ENCODE measurements around the gene MAS1. TPM values are rescaled to one million over a fixed set of nuclear protein-coding genes. Genes with fewer than 3 reads are reported as not detected.

The MAS1 gene
- total RNA-seq, 1 experiment from 2014 or later = not detected

- no peaks in the 10 kb centered on the region for H3K36me3 ChIP-seq (ENCODE audit: control insufficient read depth, insufficient read depth, low read length)
- ChIA-PET POLR2A (no interaction called here), CTCF (no interaction called here)
- H3K27me3 ChIP-seq (ENCODE audit: control insufficient read depth, insufficient read depth, low read length) = peaks cover 5% of the 10 kb centered on the region
- H3K4me1 ChIP-seq (ENCODE audit: control insufficient read depth, insufficient read depth, low read length) = no peaks in the 10 kb centered on the region
- no peak for TF ChIP-seq TCF7L2 (IDR thresholded peaks at IDR 0.05; ENCODE audit: low read depth, low read length)
- TF ChIP-seq CTCF (IDR thresholded peaks at IDR 0.05) = no peak
- no peak for TF ChIP-seq SIN3A (IDR thresholded peaks at IDR 0.05; ENCODE audit: borderline replicate concordance, insufficient read depth, low read depth, low read length)
- no peak for TF ChIP-seq POLR2AphosphoS5 (IDR thresholded peaks at IDR 0.05; ENCODE audit: low read depth, low read length)
- TF ChIP-seq, protein P1, sequence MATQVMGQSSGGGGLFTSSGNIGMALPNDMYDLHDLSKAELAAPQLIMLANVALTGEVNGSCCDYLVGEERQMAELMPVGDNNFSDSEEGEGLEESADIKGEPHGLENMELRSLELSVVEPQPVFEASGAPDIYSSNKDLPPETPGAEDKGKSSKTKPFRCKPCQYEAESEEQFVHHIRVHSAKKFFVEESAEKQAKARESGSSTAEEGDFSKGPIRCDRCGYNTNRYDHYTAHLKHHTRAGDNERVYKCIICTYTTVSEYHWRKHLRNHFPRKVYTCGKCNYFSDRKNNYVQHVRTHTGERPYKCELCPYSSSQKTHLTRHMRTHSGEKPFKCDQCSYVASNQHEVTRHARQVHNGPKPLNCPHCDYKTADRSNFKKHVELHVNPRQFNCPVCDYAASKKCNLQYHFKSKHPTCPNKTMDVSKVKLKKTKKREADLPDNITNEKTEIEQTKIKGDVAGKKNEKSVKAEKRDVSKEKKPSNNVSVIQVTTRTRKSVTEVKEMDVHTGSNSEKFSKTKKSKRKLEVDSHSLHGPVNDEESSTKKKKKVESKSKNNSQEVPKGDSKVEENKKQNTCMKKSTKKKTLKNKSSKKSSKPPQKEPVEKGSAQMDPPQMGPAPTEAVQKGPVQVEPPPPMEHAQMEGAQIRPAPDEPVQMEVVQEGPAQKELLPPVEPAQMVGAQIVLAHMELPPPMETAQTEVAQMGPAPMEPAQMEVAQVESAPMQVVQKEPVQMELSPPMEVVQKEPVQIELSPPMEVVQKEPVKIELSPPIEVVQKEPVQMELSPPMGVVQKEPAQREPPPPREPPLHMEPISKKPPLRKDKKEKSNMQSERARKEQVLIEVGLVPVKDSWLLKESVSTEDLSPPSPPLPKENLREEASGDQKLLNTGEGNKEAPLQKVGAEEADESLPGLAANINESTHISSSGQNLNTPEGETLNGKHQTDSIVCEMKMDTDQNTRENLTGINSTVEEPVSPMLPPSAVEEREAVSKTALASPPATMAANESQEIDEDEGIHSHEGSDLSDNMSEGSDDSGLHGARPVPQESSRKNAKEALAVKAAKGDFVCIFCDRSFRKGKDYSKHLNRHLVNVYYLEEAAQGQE (IDR thresholded peaks at IDR 0.05; ENCODE audit: insufficient read depth in 1 of 2, low read depth in 2 of 2, low read length in 1 of 2) = no peak
- H3K27ac ChIP-seq (ENCODE audit: low read length) = no peak overlapping the region
- intact Hi-C loops (cut with micrococcal nuclease; ENCODE audit: unreplicated experiment) = no loop called here
- DNase-seq (ENCODE audit: low read depth, low spot score) (no peak), ATAC-seq (no peak)
- H3K4me3 ChIP-seq (ENCODE audit: low read depth in 2 of 2, low read length in 2 of 2) = no peak overlapping the region
- in situ Hi-C loops (cut with HindIII; ENCODE audit: low pct_unique_long_range_greater_than_20kb, low sequenced_read_pairs) = no loop called here
- H3K9me3 ChIP-seq (ENCODE audit: control insufficient read depth, insufficient read depth, low read depth, low read length) = no peaks in the 10 kb centered on the region
- no TSS peak for BruUV-seq (replicated peaks)
Observed at GRCh38 chr6:159915397-159915796, 24.6 kb downstream of the MAS1 start.

DNA sequence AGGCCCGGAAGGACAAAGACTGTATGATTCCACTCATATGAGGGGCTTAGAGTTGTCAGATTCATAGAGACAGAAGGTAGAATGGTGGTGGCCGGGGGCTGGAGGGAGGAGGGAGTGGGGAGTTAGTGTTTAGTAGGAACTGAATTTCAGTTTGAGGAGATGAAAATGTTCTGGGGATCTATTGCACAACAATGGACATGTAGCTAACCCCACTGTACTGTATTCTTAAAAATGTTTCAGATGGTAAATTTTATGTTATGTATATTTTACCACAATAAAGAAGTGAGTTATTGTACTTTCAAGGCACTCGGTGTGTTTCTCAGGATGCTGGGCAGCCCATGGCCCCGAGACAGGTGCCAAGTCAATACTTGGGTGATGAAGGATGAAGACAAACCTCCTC is 25.4 kb downstream of the MAS1 start:
- ChIA-PET CTCF (no interaction called here), POLR2A (interaction anchor here (0.6 kb wide), 1 partner anchor 44 kb away, joined by 6 read pairs; no protein-coding TSS in a partner anchor)
- in situ Hi-C loops (cut with HindIII; ENCODE audit: low pct_unique_long_range_greater_than_20kb, low sequenced_read_pairs) (no loop called here), intact Hi-C loops (cut with micrococcal nuclease; ENCODE audit: unreplicated experiment) (no loop called here)
- no peak overlapping the region for H3K4me3 ChIP-seq (ENCODE audit: low read depth in 2 of 2, low read length in 2 of 2)
- no TSS peak for BruUV-seq (replicated peaks)
- DNase-seq (ENCODE audit: low read depth, low spot score) (no peak), ATAC-seq (no peak)
- H3K9me3 ChIP-seq (ENCODE audit: control insufficient read depth, insufficient read depth, low read depth, low read length) = no peaks in the 10 kb centered on the region
- H3K27me3 ChIP-seq (ENCODE audit: control insufficient read depth, insufficient read depth, low read length) = peaks cover 5% of the 10 kb centered on the region
- no peaks in the 10 kb centered on the region for H3K4me1 ChIP-seq (ENCODE audit: control insufficient read depth, insufficient read depth, low read length)
- H3K36me3 ChIP-seq (ENCODE audit: control insufficient read depth, insufficient read depth, low read length) = no peaks in the 10 kb centered on the region
- no peak overlapping the region for H3K27ac ChIP-seq (ENCODE audit: low read length)
- TF ChIP-seq TCF7L2 (IDR thresholded peaks at IDR 0.05; ENCODE audit: low read depth, low read length) = no peak
- no peak for TF ChIP-seq POLR2AphosphoS5 (IDR thresholded peaks at IDR 0.05; ENCODE audit: low read depth, low read length)
- TF ChIP-seq, protein P1 (IDR thresholded peaks at IDR 0.05; ENCODE audit: insufficient read depth in 1 of 2, low read depth in 2 of 2, low read length in 1 of 2) = no peak
- no peak for TF ChIP-seq SIN3A (IDR thresholded peaks at IDR 0.05; ENCODE audit: borderline replicate concordance, insufficient read depth, low read depth, low read length)
- TF ChIP-seq CTCF (IDR thresholded peaks at IDR 0.05) = no peak
